ENCODE results near the gene SRBD1.
"Not testable (repeated sequence)": the region's sequence is repeated elsewhere in the genome, so short reads cannot be mapped to it uniquely, and the experiment has no call there.

The SRBD1 gene

DNA sequence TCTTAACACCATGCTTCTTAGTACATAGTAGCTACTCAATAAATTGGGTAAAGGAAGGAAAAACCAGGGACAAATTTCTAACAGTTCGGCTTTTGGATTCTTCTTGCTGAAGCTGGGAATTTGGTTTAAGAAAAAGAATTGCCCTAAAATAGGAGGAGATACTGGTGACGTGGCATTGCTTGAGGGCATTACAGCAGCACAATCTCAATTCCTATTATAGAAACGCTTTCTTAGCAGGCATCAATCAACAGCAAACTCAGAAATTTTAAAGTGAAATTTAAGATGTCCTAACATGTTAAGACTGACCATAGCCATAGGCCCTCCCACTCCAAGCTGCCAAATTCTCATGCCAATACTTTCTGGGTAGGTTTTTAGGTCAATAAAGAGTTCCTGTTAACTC is 169.5 kb downstream of the SRBD1 start:
- no peak overlapping the region for H3K4me3 ChIP-seq (ENCODE audit: low read depth, low read length)
- no peaks in the 10 kb centered on the region for H3K4me1 ChIP-seq (ENCODE audit: control insufficient read depth, insufficient read depth, low read length)
- H3K27me3 ChIP-seq (ENCODE audit: control insufficient read depth, insufficient read depth, low read length) = no peaks in the 10 kb centered on the region
- peaks cover 6% of the 10 kb centered on the region for H3K36me3 ChIP-seq (ENCODE audit: control insufficient read depth, insufficient read depth, low read length)
- H3K9ac ChIP-seq (ENCODE audit: low read length) = no peak overlapping the region
- peaks cover 6% of the 10 kb centered on the region; the same call in 1 of the 2 replicates for H3K9me3 ChIP-seq (ENCODE audit: control insufficient read depth, insufficient read depth, low read depth, low read length)
- no peak overlapping the region for H3K27ac ChIP-seq (ENCODE audit: low read depth, low read length)

DNA sequence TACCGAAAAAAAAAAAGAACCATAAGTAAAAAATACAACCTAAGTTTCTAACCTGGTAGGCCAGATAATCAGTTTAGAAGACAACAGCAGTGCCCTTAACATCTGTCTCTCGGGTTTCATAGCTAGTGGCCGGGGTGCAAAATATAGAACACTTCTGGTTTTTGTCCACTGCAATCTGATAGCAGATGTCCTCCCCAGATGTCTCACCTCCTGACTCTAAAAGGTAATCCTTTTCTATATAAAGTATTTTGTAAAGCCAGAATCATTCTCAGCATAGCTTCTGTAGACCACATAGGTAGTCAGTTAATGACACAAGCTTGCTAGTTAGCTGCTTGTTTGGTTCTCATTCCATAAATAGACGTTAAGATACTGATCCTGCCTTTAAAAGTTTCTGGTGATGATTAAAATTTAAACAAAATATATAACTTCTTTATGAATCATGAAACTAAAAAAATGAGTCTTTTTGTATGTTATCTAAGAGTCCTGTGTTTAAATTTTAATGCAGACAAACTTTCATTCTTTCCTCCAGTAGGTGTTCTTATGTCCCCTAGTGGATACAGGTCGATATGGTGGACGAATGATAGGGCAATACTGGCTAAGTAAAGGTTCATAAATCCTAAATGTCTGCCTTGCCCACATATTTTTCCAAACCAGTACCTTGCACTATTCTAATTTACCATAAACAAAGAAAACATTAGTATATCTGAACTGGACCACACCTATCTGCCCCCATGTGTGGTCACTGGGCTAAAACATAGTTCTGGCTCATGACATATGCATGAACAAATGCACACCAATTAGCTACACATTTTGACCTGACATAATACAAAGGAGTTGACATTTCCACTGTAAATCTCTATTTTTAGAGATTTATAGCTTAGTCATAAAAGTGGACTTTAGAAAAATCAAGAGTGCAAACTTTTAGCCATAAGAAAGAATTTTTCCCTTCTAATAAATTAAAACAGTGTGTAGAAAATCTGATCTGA is 171.0 kb downstream of the SRBD1 start:
- Histone ChIP-seq H3K9me3 (ENCODE audit: control insufficient read depth, insufficient read depth, low read depth, low read length) (peaks cover 6% of the 10 kb centered on the region; the same call in 1 of the 2 replicates), H3K27ac (ENCODE audit: low read depth, low read length) (no peak overlapping the region), H3K4me3 (ENCODE audit: low read depth, low read length) (no peak overlapping the region), H3K27me3 (ENCODE audit: control insufficient read depth, insufficient read depth, low read length) (no peaks in the 10 kb centered on the region), H3K36me3 (ENCODE audit: control insufficient read depth, insufficient read depth, low read length) (peaks cover 6% of the 10 kb centered on the region), H3K9ac (ENCODE audit: low read length) (no peak overlapping the region), H3K4me1 (ENCODE audit: control insufficient read depth, insufficient read depth, low read length) (no peaks in the 10 kb centered on the region)

DNA sequence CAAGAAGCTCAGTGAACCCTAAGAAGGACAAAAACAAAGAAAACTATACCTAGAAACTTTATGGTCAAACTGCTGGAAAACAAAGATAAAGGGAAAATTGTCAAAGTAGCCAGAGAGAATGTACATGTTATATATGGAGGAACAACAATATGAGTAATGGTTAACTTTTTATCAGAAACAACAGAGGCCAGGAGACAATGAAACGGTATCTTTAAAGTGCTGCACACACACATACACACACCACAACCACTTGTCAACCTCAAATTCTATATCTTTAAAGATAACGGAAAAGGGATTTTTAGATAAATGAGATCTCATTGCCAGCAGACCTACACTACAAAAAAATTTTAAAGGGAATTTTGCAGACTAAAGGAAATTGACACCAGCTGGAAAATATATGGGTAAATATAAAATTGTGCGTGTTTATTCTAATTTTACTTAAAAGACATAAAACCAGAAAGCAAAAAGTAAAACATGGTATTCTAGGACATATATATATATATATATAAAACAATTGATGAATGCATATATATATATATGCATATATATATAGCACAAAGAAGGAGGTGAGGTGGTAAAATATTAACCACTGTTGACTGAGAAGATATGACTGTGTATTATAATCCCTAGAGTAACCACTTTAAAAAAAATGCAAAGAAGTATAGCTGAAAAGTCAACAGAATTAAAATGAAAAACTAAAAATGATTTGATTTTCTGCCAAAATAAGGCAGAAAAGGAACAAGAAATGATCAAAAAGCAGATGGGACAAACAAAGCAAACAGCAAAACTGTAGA is 172.0 kb downstream of the SRBD1 start:
- H3K27ac ChIP-seq (ENCODE audit: low read depth, low read length) = no peak overlapping the region
- no peak overlapping the region for H3K9ac ChIP-seq (ENCODE audit: low read length)
- H3K4me1 ChIP-seq (ENCODE audit: control insufficient read depth, insufficient read depth, low read length) = peaks cover 1% of the 10 kb centered on the region; the same call in 1 of the 2 replicates
- H3K4me3 ChIP-seq (ENCODE audit: low read depth, low read length) = no peak overlapping the region
- H3K9me3 ChIP-seq (ENCODE audit: control insufficient read depth, insufficient read depth, low read depth, low read length) = peaks cover 6% of the 10 kb centered on the region; the same call in 1 of the 2 replicates
- no peaks in the 10 kb centered on the region for H3K27me3 ChIP-seq (ENCODE audit: control insufficient read depth, insufficient read depth, low read length)
- peaks cover 6% of the 10 kb centered on the region for H3K36me3 ChIP-seq (ENCODE audit: control insufficient read depth, insufficient read depth, low read length)

DNA sequence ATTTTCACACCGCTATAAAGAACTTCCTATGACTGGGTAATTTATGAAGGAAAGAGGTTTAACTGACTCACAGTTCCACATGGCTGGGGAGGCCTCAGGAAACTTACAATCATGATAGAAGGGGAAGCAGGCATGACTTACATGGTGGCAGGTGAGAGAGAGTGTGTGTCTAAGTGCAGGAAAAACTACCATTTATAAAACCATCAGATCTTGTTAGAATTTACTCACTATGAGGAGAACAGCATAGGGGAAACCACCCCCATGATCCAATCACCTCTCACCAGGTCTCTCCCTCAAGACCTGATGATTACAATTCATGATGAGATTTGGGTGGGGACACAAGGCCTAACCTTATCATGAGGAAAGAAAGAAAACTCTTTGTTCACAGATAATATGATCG is 174.6 kb downstream of the SRBD1 start:
- Histone ChIP-seq H3K36me3 (ENCODE audit: control insufficient read depth, insufficient read depth, low read length) (peaks cover 6% of the 10 kb centered on the region), H3K4me3 (ENCODE audit: low read depth, low read length) (no peak overlapping the region), H3K27ac (ENCODE audit: low read depth, low read length) (no peak overlapping the region), H3K27me3 (ENCODE audit: control insufficient read depth, insufficient read depth, low read length) (no peaks in the 10 kb centered on the region), H3K9me3 (ENCODE audit: control insufficient read depth, insufficient read depth, low read depth, low read length) (peaks cover 7% of the 10 kb centered on the region), H3K4me1 (ENCODE audit: control insufficient read depth, insufficient read depth, low read length) (peaks cover 8% of the 10 kb centered on the region; the same call in 1 of the 2 replicates), H3K9ac (ENCODE audit: low read length) (no peak overlapping the region)

DNA sequence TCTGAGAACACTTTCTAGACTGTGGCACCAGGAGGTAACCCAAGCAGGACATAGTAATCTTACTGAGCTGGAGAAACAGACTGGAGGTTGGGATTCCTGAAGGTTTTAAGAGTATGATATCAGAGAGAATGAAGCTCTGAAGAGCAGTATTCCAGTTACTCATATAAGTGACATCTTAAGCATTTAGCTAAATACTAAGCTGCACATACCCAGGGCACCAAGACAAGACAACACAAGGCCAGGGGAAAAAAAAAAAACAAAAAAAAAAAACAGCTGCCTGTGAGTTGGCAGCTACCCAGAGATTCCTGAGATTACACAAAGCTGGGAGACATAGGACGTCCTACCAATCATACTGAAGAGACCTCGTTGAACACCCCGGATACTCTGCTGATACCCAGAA is 175.8 kb downstream of the SRBD1 start:
- Histone ChIP-seq H3K9me3 (ENCODE audit: control insufficient read depth, insufficient read depth, low read depth, low read length) (peaks cover 9% of the 10 kb centered on the region), H3K9ac (ENCODE audit: low read length) (no peak overlapping the region), H3K4me3 (ENCODE audit: low read depth, low read length) (no peak overlapping the region), H3K4me1 (ENCODE audit: control insufficient read depth, insufficient read depth, low read length) (peaks cover 8% of the 10 kb centered on the region; the same call in 1 of the 2 replicates), H3K27ac (ENCODE audit: low read depth, low read length) (no peak overlapping the region), H3K36me3 (ENCODE audit: control insufficient read depth, insufficient read depth, low read length) (peaks cover 3% of the 10 kb centered on the region; the same call in 1 of the 2 replicates), H3K27me3 (ENCODE audit: control insufficient read depth, insufficient read depth, low read length) (no peaks in the 10 kb centered on the region)

DNA sequence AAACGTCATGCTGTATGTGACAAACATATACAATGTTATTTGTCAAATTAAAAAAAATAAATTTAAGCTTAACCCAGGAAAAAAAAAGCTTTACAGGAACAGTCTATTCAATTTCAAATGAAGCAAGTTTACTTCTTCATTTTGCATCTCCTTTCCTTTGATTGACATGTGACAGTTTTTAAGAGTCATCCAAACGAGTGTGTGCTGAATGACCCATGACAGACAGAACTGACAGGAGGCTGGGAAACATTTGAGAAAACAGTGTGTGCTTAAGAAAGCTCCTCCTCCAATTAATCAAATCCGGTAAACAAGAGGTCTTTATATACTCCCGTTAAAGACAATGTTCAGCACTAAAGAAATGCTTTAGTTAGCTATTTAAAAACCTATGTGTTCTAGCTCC is 177.7 kb downstream of the SRBD1 start:
- Histone ChIP-seq H3K4me1 (ENCODE audit: control insufficient read depth, insufficient read depth, low read length) (peaks cover 8% of the 10 kb centered on the region; the same call in 1 of the 2 replicates), H3K27me3 (ENCODE audit: control insufficient read depth, insufficient read depth, low read length) (no peaks in the 10 kb centered on the region), H3K36me3 (ENCODE audit: control insufficient read depth, insufficient read depth, low read length) (peaks cover 3% of the 10 kb centered on the region; the same call in 1 of the 2 replicates), H3K4me3 (ENCODE audit: low read depth, low read length) (no peak overlapping the region), H3K27ac (ENCODE audit: low read depth, low read length) (no peak overlapping the region), H3K9ac (ENCODE audit: low read length) (no peak overlapping the region), H3K9me3 (ENCODE audit: control insufficient read depth, insufficient read depth, low read depth, low read length) (peaks cover 9% of the 10 kb centered on the region)

DNA sequence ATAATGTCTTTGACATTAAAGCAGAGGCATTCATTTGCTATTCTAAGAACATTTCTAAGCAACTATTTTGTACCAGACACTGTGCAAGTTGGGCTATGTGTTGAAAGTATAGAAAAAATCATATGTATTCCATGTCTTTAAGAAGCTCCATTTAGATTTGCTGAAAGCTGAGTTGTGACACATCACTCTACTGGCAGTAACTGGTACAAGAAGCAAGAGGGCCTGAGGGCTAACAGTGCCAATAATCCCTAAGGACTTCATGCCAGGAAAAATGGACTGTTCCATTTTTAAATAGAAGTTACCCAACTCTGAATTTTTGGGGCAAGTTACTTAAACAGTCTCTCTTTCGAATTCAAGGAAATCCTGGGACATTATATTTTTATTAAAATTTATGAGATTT is 178.7 kb downstream of the SRBD1 start:
- no peak overlapping the region for H3K4me3 ChIP-seq (ENCODE audit: low read depth, low read length)
- no peaks in the 10 kb centered on the region for H3K27me3 ChIP-seq (ENCODE audit: control insufficient read depth, insufficient read depth, low read length)
- peaks cover 1% of the 10 kb centered on the region; the same call in 1 of the 2 replicates for H3K36me3 ChIP-seq (ENCODE audit: control insufficient read depth, insufficient read depth, low read length)
- peaks cover 4% of the 10 kb centered on the region for H3K9me3 ChIP-seq (ENCODE audit: control insufficient read depth, insufficient read depth, low read depth, low read length)
- no peak overlapping the region for H3K9ac ChIP-seq (ENCODE audit: low read length)
- H3K27ac ChIP-seq (ENCODE audit: low read depth, low read length) = no peak overlapping the region
- peaks cover 8% of the 10 kb centered on the region; the same call in 1 of the 2 replicates for H3K4me1 ChIP-seq (ENCODE audit: control insufficient read depth, insufficient read depth, low read length)

DNA sequence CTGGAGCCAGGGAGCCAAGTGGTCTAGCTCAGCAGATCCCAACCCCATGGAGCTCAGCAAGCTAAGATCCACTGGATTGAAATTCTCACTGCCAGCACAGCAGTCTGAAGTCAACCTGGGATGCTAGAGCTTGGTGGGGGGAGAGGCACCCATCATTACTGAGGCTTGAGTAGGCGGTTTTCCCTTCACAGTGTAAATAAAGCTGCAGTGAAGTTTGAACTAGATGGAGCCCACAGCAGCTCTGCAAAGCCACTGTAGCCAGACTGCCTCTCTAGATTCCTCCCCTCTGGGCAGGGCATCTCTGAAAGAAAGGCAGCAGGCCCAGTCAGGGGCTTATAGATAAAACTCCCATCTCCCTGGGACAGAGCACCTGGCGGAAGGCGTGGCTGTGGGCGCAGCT is 185.0 kb downstream of the SRBD1 start:
- H3K9ac ChIP-seq (ENCODE audit: low read length); H3K27ac ChIP-seq (ENCODE audit: low read depth, low read length); H3K36me3 ChIP-seq (ENCODE audit: control insufficient read depth, insufficient read depth, low read length); H3K4me3 ChIP-seq (ENCODE audit: low read depth, low read length); H3K27me3 ChIP-seq (ENCODE audit: control insufficient read depth, insufficient read depth, low read length); H3K4me1 ChIP-seq (ENCODE audit: control insufficient read depth, insufficient read depth, low read length); H3K9me3 ChIP-seq (ENCODE audit: control insufficient read depth, insufficient read depth, low read depth, low read length): not testable (repeated sequence)

DNA sequence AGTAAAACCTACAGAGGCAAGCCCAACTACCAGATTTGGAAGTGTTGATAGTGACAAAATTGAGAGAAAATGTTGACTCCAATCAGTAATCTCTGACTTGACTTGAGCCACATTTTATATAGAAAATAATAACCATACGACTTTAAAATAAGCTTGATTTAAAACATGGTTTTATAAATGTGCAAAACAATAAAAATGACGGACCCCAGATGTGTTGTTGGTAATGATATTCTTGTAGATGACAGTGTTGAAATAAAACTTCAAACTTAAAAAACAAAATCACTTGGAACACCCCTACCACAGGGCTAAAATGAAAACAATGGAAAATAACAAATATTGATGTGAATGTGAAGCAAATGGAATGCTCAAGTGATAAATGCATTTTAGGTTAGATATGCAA is 188.1 kb downstream of the SRBD1 start:
- H3K4me1 ChIP-seq (ENCODE audit: control insufficient read depth, insufficient read depth, low read length) = no peaks in the 10 kb centered on the region
- H3K27me3 ChIP-seq (ENCODE audit: control insufficient read depth, insufficient read depth, low read length) = no peaks in the 10 kb centered on the region
- H3K27ac ChIP-seq (ENCODE audit: low read depth, low read length) = no peak overlapping the region
- no peak overlapping the region for H3K4me3 ChIP-seq (ENCODE audit: low read depth, low read length)
- no peaks in the 10 kb centered on the region for H3K9me3 ChIP-seq (ENCODE audit: control insufficient read depth, insufficient read depth, low read depth, low read length)
- H3K9ac ChIP-seq (ENCODE audit: low read length) = no peak overlapping the region
- peaks cover 6% of the 10 kb centered on the region for H3K36me3 ChIP-seq (ENCODE audit: control insufficient read depth, insufficient read depth, low read length)

DNA sequence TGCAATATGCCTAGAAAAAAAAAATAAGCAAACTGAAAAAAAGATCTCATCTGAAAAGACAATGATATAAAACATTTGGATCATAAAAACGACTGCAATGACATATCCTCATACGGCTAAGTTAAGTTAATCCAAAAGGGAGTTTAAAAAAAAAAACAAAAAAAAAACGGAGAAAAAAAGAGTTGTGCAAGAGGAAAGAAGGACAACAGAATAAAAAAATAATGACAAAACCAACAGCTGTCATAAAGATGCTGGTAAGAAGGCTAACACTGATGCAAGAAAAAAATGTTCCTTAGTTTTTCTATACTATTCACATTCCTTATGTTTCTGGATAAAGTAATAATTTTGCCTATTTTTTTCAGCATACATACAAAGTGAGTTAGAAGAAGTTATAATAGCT is 192.5 kb downstream of the SRBD1 start:
- Histone ChIP-seq H3K36me3 (ENCODE audit: control insufficient read depth, insufficient read depth, low read length) (peaks cover 18% of the 10 kb centered on the region), H3K9me3 (ENCODE audit: control insufficient read depth, insufficient read depth, low read depth, low read length) (no peaks in the 10 kb centered on the region), H3K4me1 (ENCODE audit: control insufficient read depth, insufficient read depth, low read length) (peaks cover 10% of the 10 kb centered on the region), H3K27me3 (ENCODE audit: control insufficient read depth, insufficient read depth, low read length) (no peaks in the 10 kb centered on the region), H3K9ac (ENCODE audit: low read length) (no peak overlapping the region), H3K4me3 (ENCODE audit: low read depth, low read length) (no peak overlapping the region), H3K27ac (ENCODE audit: low read depth, low read length) (no peak overlapping the region)
